ENCODE data around the gene UFSP1.

UFSP1 gene

DNA sequence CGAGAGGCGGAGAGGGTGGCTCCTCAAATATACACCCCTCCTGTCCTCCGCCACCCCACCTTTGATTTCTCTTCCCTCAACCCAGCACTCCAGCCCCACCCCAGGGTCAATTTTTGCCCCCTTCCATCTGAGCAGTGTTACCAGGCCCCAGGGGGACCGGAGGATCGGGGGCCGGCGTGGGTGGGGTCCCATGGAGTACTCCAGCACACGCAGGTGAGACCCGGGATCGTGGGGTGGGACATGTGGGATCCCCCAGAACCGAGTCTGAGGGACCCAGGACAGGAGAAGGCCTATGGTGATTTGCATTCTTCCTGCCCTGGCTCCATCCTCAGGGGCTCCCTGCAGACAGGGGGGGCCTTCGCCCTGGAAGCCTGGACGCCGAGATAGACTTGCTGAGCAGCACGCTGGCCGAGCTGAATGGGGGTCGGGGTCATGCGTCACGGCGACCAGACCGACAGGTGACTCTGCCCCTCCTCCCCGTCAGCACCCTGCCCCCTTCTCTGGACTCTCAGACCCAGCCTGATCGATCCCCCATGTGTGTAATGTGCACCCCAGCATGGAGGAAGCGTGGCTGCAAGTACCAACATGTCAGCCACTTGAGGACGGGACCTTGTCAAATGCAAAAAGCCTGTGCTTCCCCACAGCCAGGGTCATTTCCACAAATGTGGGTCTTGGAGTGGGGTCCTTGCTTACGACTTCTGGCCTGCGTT, 21.6 kb downstream of the UFSP1 start:
- peaks cover 15 to 18% of the 10 kb centered on the region in 2 donors for H3K36me3 ChIP-seq (ENCODE audit: control insufficient read depth in 2 of 2, insufficient read depth in 2 of 2, low read length in 2 of 2)
- peaks cover 17 to 18% of the 10 kb centered on the region in 2 donors for H3K4me1 ChIP-seq (ENCODE audit: control insufficient read depth in 2 of 2, insufficient read depth in 2 of 2, low read length in 2 of 2)
- H3K27me3 ChIP-seq (ENCODE audit: control insufficient read depth in 2 of 2, insufficient read depth in 2 of 2, low read length in 2 of 2) = no peaks in the 10 kb centered on the region
- no peaks in the 10 kb centered on the region for H3K9me3 ChIP-seq (ENCODE audit: control insufficient read depth in 2 of 2, low read length in 2 of 2)
- peak overlapping the region; percentile 69 to 76 for H3K4me3 ChIP-seq (ENCODE audit: low read length in 2 of 2)
- H3K9ac ChIP-seq (ENCODE audit: low read depth in 1 of 2, low read length in 2 of 2) = peak overlapping the region; percentile 81 to 88
- H3K27ac ChIP-seq (ENCODE audit: low read depth in 2 of 2, low read length in 2 of 2) = peak overlapping the region; percentile 78 to 91

DNA sequence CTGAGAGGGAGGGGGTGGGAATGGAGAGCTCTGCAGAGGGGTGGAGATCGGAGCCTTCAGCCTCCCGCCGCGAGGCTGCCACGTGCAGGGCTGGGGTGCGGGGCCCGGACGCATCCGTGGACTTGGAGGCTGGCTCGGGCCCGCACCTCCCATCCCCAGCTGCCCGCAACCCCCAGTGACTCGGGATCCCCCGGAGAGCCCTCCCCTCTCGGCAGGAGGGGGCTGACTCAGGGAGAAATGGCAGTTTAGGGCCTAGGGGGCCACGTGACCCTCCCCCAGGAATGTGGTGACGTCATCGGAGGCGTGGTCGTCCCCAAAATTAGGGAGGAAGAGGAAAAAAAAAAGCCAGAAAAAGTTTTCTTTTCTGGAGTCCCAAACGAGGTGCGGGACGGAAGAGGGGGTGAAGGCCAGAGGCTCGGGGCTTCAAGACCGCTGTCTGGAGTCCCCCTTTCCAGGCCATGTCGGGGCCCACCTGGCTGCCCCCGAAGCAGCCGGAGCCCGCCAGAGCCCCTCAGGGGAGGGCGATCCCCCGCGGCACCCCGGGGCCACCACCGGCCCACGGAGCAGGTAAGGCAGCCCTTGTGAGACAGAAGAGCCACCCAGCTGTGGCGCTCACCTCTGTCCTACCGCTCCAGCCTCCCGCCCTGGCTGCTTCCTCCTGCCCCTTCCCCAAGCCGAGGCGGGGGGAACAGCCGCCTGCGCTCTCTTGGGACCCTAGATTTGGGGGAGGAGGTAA, 22.3 kb downstream of the UFSP1 start, which contains the start of gene TRIP6:
TRIP6 (plus strand) TSS at position 348 of the 736 bp plus-strand sequence; CDS start at position 459, 111 bp downstream.
- Histone ChIP-seq H3K27me3 (ENCODE audit: control insufficient read depth in 2 of 2, insufficient read depth in 2 of 2, low read length in 2 of 2) (no peaks in the 10 kb centered on the region), H3K4me1 (ENCODE audit: control insufficient read depth in 2 of 2, insufficient read depth in 2 of 2, low read length in 2 of 2) (peaks cover 17 to 18% of the 10 kb centered on the region in 2 donors), H3K9ac (ENCODE audit: low read depth in 1 of 2, low read length in 2 of 2) (peak within 1 kb of the TSS; percentile 81 to 88), H3K4me3 (ENCODE audit: low read length in 2 of 2) (peak within 1 kb of the TSS; percentile 69 to 76), H3K36me3 (ENCODE audit: control insufficient read depth in 2 of 2, insufficient read depth in 2 of 2, low read length in 2 of 2) (peaks cover 12 to 14% of the 10 kb centered on the region in 2 donors), H3K9me3 (ENCODE audit: control insufficient read depth in 2 of 2, low read length in 2 of 2) (no peaks in the 10 kb centered on the region), H3K27ac (ENCODE audit: low read depth in 2 of 2, low read length in 2 of 2) (peak within 1 kb of the TSS; percentile 78 to 91)

- H3K27ac ChIP-seq (ENCODE audit: low read depth in 2 of 2, low read length in 2 of 2) = peak overlapping the region; percentile 78 to 91
- peak overlapping the region; percentile 81 to 88 for H3K9ac ChIP-seq (ENCODE audit: low read depth in 1 of 2, low read length in 2 of 2)
- H3K36me3 ChIP-seq (ENCODE audit: control insufficient read depth in 2 of 2, insufficient read depth in 2 of 2, low read length in 2 of 2) = peaks cover 11 to 13% of the 10 kb centered on the region in 2 donors
- peaks cover 17 to 18% of the 10 kb centered on the region in 2 donors for H3K4me1 ChIP-seq (ENCODE audit: control insufficient read depth in 2 of 2, insufficient read depth in 2 of 2, low read length in 2 of 2)
- H3K4me3 ChIP-seq (ENCODE audit: low read length in 2 of 2) = peak overlapping the region; percentile 69 to 76
- H3K9me3 ChIP-seq (ENCODE audit: control insufficient read depth in 2 of 2, low read length in 2 of 2) = no peaks in the 10 kb centered on the region
- H3K27me3 ChIP-seq (ENCODE audit: control insufficient read depth in 2 of 2, insufficient read depth in 2 of 2, low read length in 2 of 2) = no peaks in the 10 kb centered on the region
These were observed 22.8 kb downstream of the UFSP1 start for GRCh38 chr7:100866729-100867039.

DNA sequence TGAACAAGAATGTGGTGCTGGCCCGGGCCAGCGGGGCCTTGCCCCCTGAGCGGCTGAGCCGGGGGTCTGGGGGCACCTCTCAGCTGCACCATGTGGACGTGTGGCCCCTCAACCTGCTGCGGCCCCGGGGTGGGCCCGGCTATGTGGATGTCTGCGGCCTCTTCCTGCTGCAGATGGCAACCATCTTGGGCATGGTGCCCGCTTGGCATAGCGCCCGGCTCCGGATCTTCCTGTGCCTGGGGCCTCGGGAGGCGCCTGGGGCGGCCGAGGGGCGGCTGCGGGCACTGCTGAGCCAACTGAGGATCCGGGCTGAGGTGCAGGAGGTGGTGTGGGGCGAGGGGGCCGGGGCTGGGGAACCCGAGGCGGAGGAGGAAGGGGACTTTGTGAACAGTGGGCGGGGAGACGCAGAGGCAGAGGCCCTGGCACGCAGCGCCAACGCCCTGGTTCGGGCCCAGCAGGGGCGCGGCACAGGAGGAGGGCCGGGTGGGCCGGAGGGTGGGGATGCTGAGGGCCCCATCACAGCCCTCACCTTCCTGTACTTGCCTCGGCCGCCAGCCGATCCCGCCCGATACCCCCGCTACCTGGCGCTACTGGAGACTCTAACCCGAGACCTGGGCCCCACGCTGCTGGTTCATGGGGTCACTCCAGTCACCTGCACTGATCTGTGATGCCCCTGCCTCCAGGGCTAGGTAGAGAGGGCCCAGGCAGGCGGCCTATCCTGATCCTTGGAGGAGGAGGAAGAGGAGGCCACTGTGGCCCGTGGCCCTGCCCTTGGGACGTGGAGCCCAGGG, 23.4 kb downstream of the UFSP1 start:
- Histone ChIP-seq H3K9ac (ENCODE audit: low read depth in 1 of 2, low read length in 2 of 2) (peak overlapping the region; percentile 81 to 88), H3K27me3 (ENCODE audit: control insufficient read depth in 2 of 2, insufficient read depth in 2 of 2, low read length in 2 of 2) (no peaks in the 10 kb centered on the region), H3K4me3 (ENCODE audit: low read length in 2 of 2) (peak overlapping the region; percentile 69 to 76), H3K36me3 (ENCODE audit: control insufficient read depth in 2 of 2, insufficient read depth in 2 of 2, low read length in 2 of 2) (peaks cover 6 to 13% of the 10 kb centered on the region in 2 donors), H3K4me1 (ENCODE audit: control insufficient read depth in 2 of 2, insufficient read depth in 2 of 2, low read length in 2 of 2) (peaks cover 17 to 18% of the 10 kb centered on the region in 2 donors), H3K27ac (ENCODE audit: low read depth in 2 of 2, low read length in 2 of 2) (peak overlapping the region; percentile 78 to 91), H3K9me3 (ENCODE audit: control insufficient read depth in 2 of 2, low read length in 2 of 2) (no peaks in the 10 kb centered on the region)

GRCh38 chr7:100865372-100865911, 24.1 kb downstream of the UFSP1 start:
- Histone ChIP-seq H3K27ac (ENCODE audit: low read depth in 2 of 2, low read length in 2 of 2) (peak overlapping the region; percentile 78 to 91), H3K4me3 (ENCODE audit: low read length in 2 of 2) (peak overlapping the region; percentile 69 to 76), H3K36me3 (ENCODE audit: control insufficient read depth in 2 of 2, insufficient read depth in 2 of 2, low read length in 2 of 2) (peaks cover 2 to 15% of the 10 kb centered on the region in 2 donors), H3K27me3 (ENCODE audit: control insufficient read depth in 2 of 2, insufficient read depth in 2 of 2, low read length in 2 of 2) (no peaks in the 10 kb centered on the region), H3K9ac (ENCODE audit: low read depth in 1 of 2, low read length in 2 of 2) (peak overlapping the region in 1 of 2 donors; percentile 88), H3K4me1 (ENCODE audit: control insufficient read depth in 2 of 2, insufficient read depth in 2 of 2, low read length in 2 of 2) (peaks cover 17 to 18% of the 10 kb centered on the region in 2 donors), H3K9me3 (ENCODE audit: control insufficient read depth in 2 of 2, low read length in 2 of 2) (no peaks in the 10 kb centered on the region)

- no peak overlapping the region for H3K27ac ChIP-seq (ENCODE audit: low read depth in 2 of 2, low read length in 2 of 2)
- H3K9me3 ChIP-seq (ENCODE audit: control insufficient read depth in 2 of 2, low read length in 2 of 2) = no peaks in the 10 kb centered on the region
- H3K36me3 ChIP-seq (ENCODE audit: control insufficient read depth in 2 of 2, insufficient read depth in 2 of 2, low read length in 2 of 2) = peaks cover 5 to 22% of the 10 kb centered on the region in 2 donors
- H3K9ac ChIP-seq (ENCODE audit: low read depth in 1 of 2, low read length in 2 of 2) = no peak overlapping the region
- peaks cover 17 to 18% of the 10 kb centered on the region in 2 donors for H3K4me1 ChIP-seq (ENCODE audit: control insufficient read depth in 2 of 2, insufficient read depth in 2 of 2, low read length in 2 of 2)
- no peaks in the 10 kb centered on the region for H3K27me3 ChIP-seq (ENCODE audit: control insufficient read depth in 2 of 2, insufficient read depth in 2 of 2, low read length in 2 of 2)
- H3K4me3 ChIP-seq (ENCODE audit: low read length in 2 of 2) = no peak overlapping the region
These were observed 25.2 kb downstream of the UFSP1 start for GRCh38 chr7:100864263-100864845.

- peaks cover 5 to 22% of the 10 kb centered on the region in 2 donors for H3K36me3 ChIP-seq (ENCODE audit: control insufficient read depth in 2 of 2, insufficient read depth in 2 of 2, low read length in 2 of 2)
- H3K27ac ChIP-seq (ENCODE audit: low read depth in 2 of 2, low read length in 2 of 2) = no peak overlapping the region
- peaks cover 17 to 18% of the 10 kb centered on the region in 2 donors for H3K4me1 ChIP-seq (ENCODE audit: control insufficient read depth in 2 of 2, insufficient read depth in 2 of 2, low read length in 2 of 2)
- no peak overlapping the region for H3K4me3 ChIP-seq (ENCODE audit: low read length in 2 of 2)
- H3K9me3 ChIP-seq (ENCODE audit: control insufficient read depth in 2 of 2, low read length in 2 of 2) = no peaks in the 10 kb centered on the region
- H3K9ac ChIP-seq (ENCODE audit: low read depth in 1 of 2, low read length in 2 of 2) = no peak overlapping the region
- H3K27me3 ChIP-seq (ENCODE audit: control insufficient read depth in 2 of 2, insufficient read depth in 2 of 2, low read length in 2 of 2) = no peaks in the 10 kb centered on the region
These were observed 26.0 kb downstream of the UFSP1 start for GRCh38 chr7:100863406-100863950.

DNA sequence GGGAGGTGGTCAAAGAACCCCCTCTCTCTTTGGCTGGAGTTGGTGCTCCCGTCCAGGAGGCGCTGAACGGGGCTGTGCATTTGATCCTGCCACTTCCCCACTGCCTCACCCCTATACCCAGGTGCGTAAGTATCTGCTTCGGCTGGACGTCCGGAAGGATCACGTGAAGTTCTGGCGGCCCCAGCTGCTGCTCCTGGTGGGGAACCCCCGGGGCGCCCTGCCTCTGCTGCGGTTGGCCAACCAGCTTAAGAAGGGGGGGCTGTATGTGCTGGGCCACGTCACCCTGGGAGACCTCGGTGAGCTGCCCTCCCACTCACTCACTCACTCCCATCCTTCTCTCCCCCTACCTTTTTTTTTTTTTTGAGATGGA, 27.9 kb downstream of the UFSP1 start:
- no peak overlapping the region for H3K9ac ChIP-seq (ENCODE audit: low read depth in 1 of 2, low read length in 2 of 2)
- no peaks in the 10 kb centered on the region for H3K9me3 ChIP-seq (ENCODE audit: control insufficient read depth in 2 of 2, low read length in 2 of 2)
- no peak overlapping the region for H3K4me3 ChIP-seq (ENCODE audit: low read length in 2 of 2)
- no peak overlapping the region for H3K27ac ChIP-seq (ENCODE audit: low read depth in 2 of 2, low read length in 2 of 2)
- H3K27me3 ChIP-seq (ENCODE audit: control insufficient read depth in 2 of 2, insufficient read depth in 2 of 2, low read length in 2 of 2) = no peaks in the 10 kb centered on the region
- H3K4me1 ChIP-seq (ENCODE audit: control insufficient read depth in 2 of 2, insufficient read depth in 2 of 2, low read length in 2 of 2) = peaks cover 8 to 9% of the 10 kb centered on the region in 2 donors
- peaks cover 5 to 24% of the 10 kb centered on the region in 2 donors for H3K36me3 ChIP-seq (ENCODE audit: control insufficient read depth in 2 of 2, insufficient read depth in 2 of 2, low read length in 2 of 2)

All from mucosa of rectum (tissue), 2 donors.